ENCODE data around the gene TREM1. TPM values are rescaled to one million over a fixed set of nuclear protein-coding genes. Genes with fewer than 3 reads are reported as not detected.

TREM1 gene
- total RNA-seq, 2 experiments from 2014 or later = not detected

- Mint-ChIP-seq H3K27me3 (peaks cover 53% of the 10 kb centered on the region), H3K27ac (no peak overlapping the region), H3K36me3 (no peaks in the 10 kb centered on the region), H3K4me1 (no peaks in the 10 kb centered on the region), H3K4me3 (no peak overlapping the region), H3K9me3 (ENCODE audit: low read depth) (no peaks in the 10 kb centered on the region)
- ATAC-seq (no peak), DNase-seq (no peak)
- CTCF ChIA-PET = interaction anchor here (0.7 kb wide), 1 partner anchor 951 kb away, joined by 3 read pairs; no protein-coding TSS in a partner anchor
Observed at GRCh38 chr6:41239467-41240159, 46.9 kb downstream of the TREM1 start.

GRCh38 chr6:41237128-41237527 is 49.4 kb downstream of the TREM1 start:
- DNase-seq = no peak
- CTCF ChIA-PET = no interaction called here
- H3K4me3 Mint-ChIP-seq = no peak overlapping the region
- ATAC-seq = no peak
- H3K4me1 Mint-ChIP-seq = no peaks in the 10 kb centered on the region
- H3K27ac Mint-ChIP-seq = no peak overlapping the region
- no peaks in the 10 kb centered on the region for H3K36me3 Mint-ChIP-seq
- peaks cover 42% of the 10 kb centered on the region for H3K27me3 Mint-ChIP-seq
- no peaks in the 10 kb centered on the region for H3K9me3 Mint-ChIP-seq (ENCODE audit: low read depth)

- H3K9me3 Mint-ChIP-seq (ENCODE audit: low read depth) = no peaks in the 10 kb centered on the region
- no peak overlapping the region for H3K27ac Mint-ChIP-seq
- CTCF ChIA-PET = no interaction called here
- peaks cover 47% of the 10 kb centered on the region for H3K27me3 Mint-ChIP-seq
- H3K4me3 Mint-ChIP-seq = no peak overlapping the region
- no peak for DNase-seq
- no peaks in the 10 kb centered on the region for H3K4me1 Mint-ChIP-seq
- no peaks in the 10 kb centered on the region for H3K36me3 Mint-ChIP-seq
- ATAC-seq = no peak
Observed at GRCh38 chr6:41236276-41236675, 50.2 kb downstream of the TREM1 start.

GRCh38 chr6:41232667-41233066 is 53.8 kb downstream of the TREM1 start:
- no peak for DNase-seq
- Mint-ChIP-seq H3K9me3 (ENCODE audit: low read depth) (no peaks in the 10 kb centered on the region), H3K27me3 (peaks cover 22% of the 10 kb centered on the region), H3K36me3 (no peaks in the 10 kb centered on the region), H3K4me3 (no peak overlapping the region), H3K27ac (no peak overlapping the region), H3K4me1 (no peaks in the 10 kb centered on the region)
- no peak for ATAC-seq
- CTCF ChIA-PET = no interaction called here

GRCh38 chr6:41231246-41231645 is 55.2 kb downstream of the TREM1 start:
- ATAC-seq = no peak
- DNase-seq = no peak
- CTCF ChIA-PET = no interaction called here
- H3K27ac Mint-ChIP-seq = no peak overlapping the region
- H3K4me3 Mint-ChIP-seq = no peak overlapping the region
- H3K36me3 Mint-ChIP-seq = no peaks in the 10 kb centered on the region
- no peaks in the 10 kb centered on the region for H3K9me3 Mint-ChIP-seq (ENCODE audit: low read depth)
- H3K4me1 Mint-ChIP-seq = no peaks in the 10 kb centered on the region
- peaks cover 28% of the 10 kb centered on the region for H3K27me3 Mint-ChIP-seq

- Mint-ChIP-seq H3K9me3 (ENCODE audit: low read depth) (no peaks in the 10 kb centered on the region), H3K4me1 (no peaks in the 10 kb centered on the region), H3K4me3 (no peak overlapping the region), H3K27ac (no peak overlapping the region), H3K36me3 (no peaks in the 10 kb centered on the region), H3K27me3 (peaks cover 33% of the 10 kb centered on the region)
- CTCF ChIA-PET = interaction anchor here (1.1 kb wide), 1 partner anchor 142 kb away, joined by 3 read pairs; no protein-coding TSS in a partner anchor
- ATAC-seq (no peak), DNase-seq (no peak)
Observed at GRCh38 chr6:41229721-41230120, 56.8 kb downstream of the TREM1 start.

- Mint-ChIP-seq H3K9me3 (ENCODE audit: low read depth) (no peaks in the 10 kb centered on the region), H3K4me3 (no peak overlapping the region), H3K36me3 (no peaks in the 10 kb centered on the region), H3K27me3 (peaks cover 31% of the 10 kb centered on the region), H3K4me1 (no peaks in the 10 kb centered on the region), H3K27ac (no peak overlapping the region)
- CTCF ChIA-PET = no interaction called here
- DNase-seq = no peak
- no peak for ATAC-seq
Observed at GRCh38 chr6:41228616-41229015, 57.9 kb downstream of the TREM1 start.

GRCh38 chr6:41228096-41228495 is 58.4 kb downstream of the TREM1 start, which contains the start of gene TREML4:
TREML4 (plus strand) TSS chr6:41228349; CDS start chr6:41228428, 79 bp downstream.
- Mint-ChIP-seq H3K9me3 (ENCODE audit: low read depth) (no peaks in the 10 kb centered on the region), H3K4me3 (no peak within 1 kb of the TSS), H3K27ac (no peak within 1 kb of the TSS), H3K27me3 (peaks cover 31% of the 10 kb centered on the region), H3K4me1 (no peaks in the 10 kb centered on the region), H3K36me3 (no peaks in the 10 kb centered on the region)
- DNase-seq = no peak
- ATAC-seq = no peak
- CTCF ChIA-PET = no interaction called here

GRCh38 chr6:41226752-41227151 is 59.7 kb downstream of the TREM1 start:
- Mint-ChIP-seq H3K4me3 (no peak overlapping the region), H3K27me3 (peaks cover 21% of the 10 kb centered on the region), H3K4me1 (no peaks in the 10 kb centered on the region), H3K36me3 (no peaks in the 10 kb centered on the region), H3K27ac (no peak overlapping the region), H3K9me3 (ENCODE audit: low read depth) (no peaks in the 10 kb centered on the region)
- CTCF ChIA-PET = no interaction called here
- DNase-seq (no peak), ATAC-seq (no peak)

- CTCF ChIA-PET = interaction anchor here (2.2 kb wide), 1 partner anchor 82 kb away, joined by 8 read pairs; no protein-coding TSS in a partner anchor
- H3K9me3 Mint-ChIP-seq (ENCODE audit: low read depth) = no peaks in the 10 kb centered on the region
- DNase-seq (no peak), ATAC-seq (no peak)
- H3K4me1 Mint-ChIP-seq = no peaks in the 10 kb centered on the region
- peaks cover 16% of the 10 kb centered on the region for H3K27me3 Mint-ChIP-seq
- no peak overlapping the region for H3K4me3 Mint-ChIP-seq
- H3K36me3 Mint-ChIP-seq = no peaks in the 10 kb centered on the region
- H3K27ac Mint-ChIP-seq = no peak overlapping the region
Observed at GRCh38 chr6:41224800-41225199, 61.7 kb downstream of the TREM1 start.

Other genes starting within 250 kb of the TREM1 start
- gene UNC5CL, start 247.5 kb downstream of the TREM1 start, total RNA-seq = 1 to 10 TPM; 1.3 to 2.5 TPM
- not detected for gene TSPO2, start 244.2 kb downstream of the TREM1 start, total RNA-seq
- gene APOBEC2, start 233.5 kb downstream of the TREM1 start, total RNA-seq = not detected
- 10 to 100 TPM; 31.7 to 32.4 TPM for gene OARD1, start 214.3 kb downstream of the TREM1 start, total RNA-seq
- gene NFYA, start 213.7 kb downstream of the TREM1 start, total RNA-seq = 10 to 100 TPM; 25.0 to 31.5 TPM
- gene TREML1, start 132.3 kb downstream of the TREM1 start, total RNA-seq = not detected
- not detected for gene TREM2, start 123.6 kb downstream of the TREM1 start, total RNA-seq
- 1 to 10 TPM; 1.9 to 2.7 TPM for gene TREML2, start 85.5 kb downstream of the TREM1 start, total RNA-seq
- gene TREML4, start 58.3 kb downstream of the TREM1 start, total RNA-seq = not detected
- gene NCR2, start 48.9 kb upstream of the TREM1 start, total RNA-seq = 1 to 10 TPM in 1 of 2 experiments, under 1 TPM in 1; 0.64 to 1.4 TPM